Left colon (tissue), 2 donors: Measurements from ENCODE around the gene CAPZB. TPM values are rescaled to one million over a fixed set of nuclear protein-coding genes. Genes with fewer than 3 reads are reported as not detected.
A peak's percentile ranks its signal among the peaks of the same experiment; 100 is the strongest.
"Not testable (repeated sequence)": the region's sequence is repeated elsewhere in the genome, so short reads cannot be mapped to it uniquely, and the experiment has no call there.

Experiments used
- ATAC-seq: fragments of 200-7000 bp; cut with Tn5 transposase; one replicate; pipeline ENCODE4 v1.9.1; 2020; ENCODE audit warnings: mild to moderate bottlenecking, moderate library complexity
- DNase-seq, 2 donors: peaks; one replicate each; pipeline ENCODE4 v3.0.0-alpha.2; 2020
- intact Hi-C, 2 donors: fragments of 100-400 bp; cut with DNase I in 1 of 2; cut with micrococcal nuclease in 1 of 2; formaldehyde crosslinking; loops; one replicate each; pipeline versions ENCODE4 v1.11.2 to v1.14.0; 2022; cut with DNase I, micrococcal nuclease
- total RNA-seq, 2 donors: library from RNA; stranded (reverse); fragmentation: NEBNext Ultra II Directional; extraction: Animal tissue kit (Norgen Biotek cat#: 25700); gene quantifications; one replicate each; pipeline ENCODE4 v1.2.1, GENCODE V29; 2021
- donor health status: DM: no; HTN: no; CAD: no.
- donor health status: DM: yes; HTN: yes; CAD: no.

The CAPZB gene
- total RNA-seq, 2 donors from 2014 or later: 340 to 367 TPM

- intact Hi-C loops: no loop called here
- ATAC-seq (no peak), DNase-seq (no peak)
Observed at GRCh38 chr1:19315378-19316198, 169.8 kb downstream of the CAPZB start.

GRCh38 chr1:19313961-19314882, 171.1 kb downstream of the CAPZB start:
- DNase-seq (no peak), ATAC-seq (no peak)
- intact Hi-C loops: no loop called here

- intact Hi-C loops: no loop called here
- ATAC-seq (no peak), DNase-seq (no peak)
Observed at GRCh38 chr1:19313636-19313959, 171.7 kb downstream of the CAPZB start.

- intact Hi-C loops: no loop called here
- no peak for DNase-seq
- ATAC-seq: peak; percentile 29
Observed at GRCh38 chr1:19312782-19313635, 172.3 kb downstream of the CAPZB start.

- ATAC-seq (peak; percentile 82), DNase-seq (peak; percentile 86 to 92)
- intact Hi-C loops: no loop called here
Observed at GRCh38 chr1:19311931-19312781, 173.2 kb downstream of the CAPZB start, which contains the start of the genes AKR7A2 and SLC66A1. Gene AKR7A2, minus strand, starts transcription at chr1:19312144. Its CDS starts 20 bp downstream, at chr1:19312124. Gene SLC66A1, plus strand, starts transcription at chr1:19312326. Its CDS starts 5,352 bp downstream, at chr1:19317678.

GRCh38 chr1:19311503-19311930, 173.8 kb downstream of the CAPZB start:
- DNase-seq (peak in 1 of 2 donors; percentile 45), ATAC-seq (peak; percentile 14)
- intact Hi-C loops: no loop called here

- DNase-seq: peak in 1 of 2 donors; percentile 42
- ATAC-seq: peak; percentile 26
- intact Hi-C loops: no loop called here
Observed at GRCh38 chr1:19310720-19311502, 174.4 kb downstream of the CAPZB start.

GRCh38 chr1:19310061-19310460, 175.3 kb downstream of the CAPZB start:
- intact Hi-C loops: no loop called here
- ATAC-seq: no peak
- no peak for DNase-seq

GRCh38 chr1:19309123-19309813, 176.1 kb downstream of the CAPZB start:
- intact Hi-C loops: no loop called here
- no peak for ATAC-seq
- DNase-seq: no peak

GRCh38 chr1:19308509-19308907, 176.8 kb downstream of the CAPZB start:
- DNase-seq (no peak), ATAC-seq (no peak)
- intact Hi-C loops: no loop called here

- intact Hi-C loops: no loop called here
- ATAC-seq (peak; percentile 66), DNase-seq (peak; percentile 82 to 90)
Observed at GRCh38 chr1:19307794-19308508, 177.4 kb downstream of the CAPZB start.

GRCh38 chr1:19306941-19307340, 178.4 kb downstream of the CAPZB start:
- ATAC-seq (no peak), DNase-seq (no peak)

GRCh38 chr1:19305880-19306279, 179.5 kb downstream of the CAPZB start:
- intact Hi-C loops: no loop called here
- no peak for DNase-seq
- no peak for ATAC-seq

More at GRCh38 chr1:19306941-19307340, 178.4 kb downstream of the CAPZB start:
- intact Hi-C loops: no loop called here

- ATAC-seq, intact Hi-C loops, DNase-seq: not testable (repeated sequence)
Observed at GRCh38 chr1:19304081-19304480, 181.3 kb downstream of the CAPZB start.

GRCh38 chr1:19300211-19300610, 185.1 kb downstream of the CAPZB start:
- ATAC-seq (no peak), DNase-seq (no peak)
- intact Hi-C loops: no loop called here

- ATAC-seq (no peak), DNase-seq (no peak)
- intact Hi-C loops: no loop called here
Observed at GRCh38 chr1:19294638-19295037, 190.7 kb downstream of the CAPZB start.
